ENCODE results near the gene PSMG2.
"Not testable (repeated sequence)": the region's sequence is repeated elsewhere in the genome, so short reads cannot be mapped to it uniquely, and the experiment has no call there.

PSMG2 gene

GRCh38 chr18:12721495-12722275 is 18.8 kb downstream of the PSMG2 start:
- DNase-seq (ENCODE audit: low spot score) (no peak), FAIRE-seq (no peak)

GRCh38 chr18:12722731-12723130 is 19.9 kb downstream of the PSMG2 start:
- no peak for FAIRE-seq
- DNase-seq (ENCODE audit: low spot score), result no peak

GRCh38 chr18:12726331-12726730 is 23.5 kb downstream of the PSMG2 start:
- FAIRE-seq, result no peak
- no peak for DNase-seq (ENCODE audit: low spot score)

GRCh38 chr18:12726774-12727550 is 24.1 kb downstream of the PSMG2 start:
- DNase-seq (ENCODE audit: low spot score) (peak; percentile 36), FAIRE-seq (no peak)

GRCh38 chr18:12737243-12737902 is 34.5 kb downstream of the PSMG2 start:
- DNase-seq (ENCODE audit: low spot score), result no peak
- FAIRE-seq, result no peak

GRCh38 chr18:12741351-12741750 is 38.5 kb downstream of the PSMG2 start:
- peak; percentile 15 for DNase-seq (ENCODE audit: low spot score)

GRCh38 chr18:12742453-12742852 is 39.6 kb downstream of the PSMG2 start:
- FAIRE-seq (no peak), DNase-seq (ENCODE audit: low spot score) (peak; percentile 45)

More at GRCh38 chr18:12741351-12741750, 38.5 kb downstream of the PSMG2 start:
- FAIRE-seq, result no peak

- FAIRE-seq (peak; percentile 76), DNase-seq (ENCODE audit: low spot score) (peak; percentile 58)
Measured at GRCh38 chr18:12744103-12744502, 41.3 kb downstream of the PSMG2 start.

GRCh38 chr18:12745095-12745795 is 42.4 kb downstream of the PSMG2 start:
- FAIRE-seq, result no peak

GRCh38 chr18:12747530-12748315 is 44.9 kb downstream of the PSMG2 start:
- FAIRE-seq (no peak), DNase-seq (ENCODE audit: low spot score) (no peak)

More at GRCh38 chr18:12745095-12745795, 42.4 kb downstream of the PSMG2 start:
- no peak for DNase-seq (ENCODE audit: low spot score)

GRCh38 chr18:12748671-12749070 is 45.8 kb downstream of the PSMG2 start:
- DNase-seq (ENCODE audit: low spot score) (no peak), FAIRE-seq (no peak)

GRCh38 chr18:12749121-12749520 is 46.3 kb downstream of the PSMG2 start:
- no peak for FAIRE-seq

GRCh38 chr18:12750076-12750714 is 47.4 kb downstream of the PSMG2 start:
- FAIRE-seq, result no peak
- peak; percentile 8 for DNase-seq (ENCODE audit: low spot score)

More at GRCh38 chr18:12749121-12749520, 46.3 kb downstream of the PSMG2 start:
- DNase-seq (ENCODE audit: low spot score), result no peak

- DNase-seq (ENCODE audit: low spot score) (no peak), FAIRE-seq (no peak)
Measured at GRCh38 chr18:12750715-12751502, 48.1 kb downstream of the PSMG2 start.

GRCh38 chr18:12751503-12751884 is 48.7 kb downstream of the PSMG2 start:
- no peak for DNase-seq (ENCODE audit: low spot score)
- FAIRE-seq, result no peak

GRCh38 chr18:12751891-12752290 is 49.0 kb downstream of the PSMG2 start:
- no peak for FAIRE-seq

GRCh38 chr18:12754511-12754910 is 51.7 kb downstream of the PSMG2 start:
- DNase-seq (ENCODE audit: low spot score) (no peak), FAIRE-seq (no peak)

More at GRCh38 chr18:12751891-12752290, 49.0 kb downstream of the PSMG2 start:
- no peak for DNase-seq (ENCODE audit: low spot score)

GRCh38 chr18:12755606-12756005 is 52.8 kb downstream of the PSMG2 start:
- not testable (repeated sequence) for FAIRE-seq

GRCh38 chr18:12756619-12757239 is 53.9 kb downstream of the PSMG2 start:
- not testable (repeated sequence) for DNase-seq (ENCODE audit: low spot score); FAIRE-seq

More at GRCh38 chr18:12755606-12756005, 52.8 kb downstream of the PSMG2 start:
- DNase-seq (ENCODE audit: low spot score), result not testable (repeated sequence)
